Upper lobe of left lung (tissue), 6 donors: ENCODE data around the gene CCNY. TPM values are rescaled to one million over a fixed set of nuclear protein-coding genes. Genes with fewer than 3 reads are reported as not detected.
A peak's percentile ranks its signal among the peaks of the same experiment; 100 is the strongest.

Experiments used
- ATAC-seq, 2 donors: fragments of 200-7000 bp; cut with Tn5 transposase; one replicate each; pipeline ENCODE4 v1.9.1; 2022; ENCODE audit warnings: mild to moderate bottlenecking in 2 of 2, moderate library complexity in 2 of 2; ENCODE audit not compliant: low FRiP score in 2 of 2
- DNase-seq, 2 donors: peaks; one replicate each; pipeline ENCODE4 v3.0.0-alpha.2; 2019 to 2020
- H3K27ac ChIP-seq, 4 donors: fragments of 200-600 bp; sonication (generic); one replicate each; pipeline ENCODE4 v1.5.1; 2016 to 2019
- H3K27me3 ChIP-seq, 4 donors: fragments of 200-600 bp; sonication (generic); one replicate each; pipeline ENCODE4 v1.5.1; 2017 to 2019
- H3K36me3 ChIP-seq, 4 donors: fragments of 200-600 bp; sonication (generic); one replicate each; pipeline ENCODE4 v1.5.1; 2016 to 2019
- H3K4me1 ChIP-seq, 4 donors: fragments of 200-600 bp; sonication (generic); one replicate each; pipeline ENCODE4 v1.5.1; 2018 to 2019
- H3K4me3 ChIP-seq, 4 donors: fragments of 200-600 bp; sonication (generic); one replicate each; pipeline ENCODE4 v1.5.1; 2017 to 2019; ENCODE audit warnings: mild to moderate bottlenecking in 2 of 4, moderate library complexity in 1 of 4
- H3K9me3 ChIP-seq, 4 donors: fragments of 200-600 bp; sonication (generic); one replicate each; pipeline ENCODE4 v1.5.1; 2018 to 2019
- CTCF ChIP-seq, 6 experiments: fragments of 450-650 bp in 4 of 6; fragments of 200-600 bp in 2 of 6; sonication (generic) in 2 of 6; IDR thresholded peaks; one replicate each; pipeline ENCODE4 v1.5.1; 2016 to 2019; ENCODE audit warnings: antibody characterized with exemption in 6 of 6
- EP300 ChIP-seq, 4 donors: sonication (generic); formaldehyde crosslinking; IDR thresholded peaks; one replicate each; pipeline ENCODE4 v1.5.1; 2017; ENCODE audit warnings: antibody characterized with exemption in 4 of 4, control low read depth in 2 of 4
- POLR2A ChIP-seq, 4 donors: fragments of 450-650 bp; IDR thresholded peaks; one replicate each; pipeline ENCODE4 v1.5.1; 2016 to 2017; ENCODE audit warnings: antibody characterized with exemption in 4 of 4, mild to moderate bottlenecking in 2 of 4
- POLR2AphosphoS5 ChIP-seq, 2 donors: sonication (generic); formaldehyde crosslinking; IDR thresholded peaks; one replicate each; pipeline ENCODE4 v1.5.1; 2017; ENCODE audit warnings: antibody characterized with exemption in 2 of 2
- WGBS, 2 donors: methylation state at CpG; one replicate each; pipeline ENCODE4 v1.1.5; 2017 to 2018; 5-methylcytosine and 5-hydroxymethylcytosine counted together
- total RNA-seq, 6 donors: library from RNA; depleted of rRNA in 4 of 6; stranded (reverse); fragments of >200 nt in 4 of 6; gene quantifications; one replicate each; pipeline versions ENCODE4 v1.1.0 to v1.2.1, GENCODE V29; 2016 to 2021
- donor health status: DM: no; HTN: no; CAD: no; lungs with moderate emphysema.
- donor health status: DM: no; HTN: yes; CAD: no; lungs with severe emphysema.

CCNY gene
- total RNA-seq, 6 donors from 2014 or later, result 22.0 to 80.8 (median 52.5) TPM

- TF ChIP-seq POLR2AphosphoS5 (IDR thresholded peaks at IDR 0.05) (peak in 1 of 2 donors; percentile 7), POLR2A (IDR thresholded peaks at IDR 0.05) (no peak), CTCF (IDR thresholded peaks at IDR 0.05) (no peak), EP300 (IDR thresholded peaks at IDR 0.05) (peak in 1 of 4 donors; percentile 65)
- ATAC-seq, result peak; percentile 23 to 66
- H3K4me3 ChIP-seq, result no peak overlapping the region
- H3K4me1 ChIP-seq, result peaks cover 17 to 50% (median 32%) of the 10 kb centered on the region in 4 donors
- H3K9me3 ChIP-seq, result no peaks in the 10 kb centered on the region
- H3K27me3 ChIP-seq, result no peaks in the 10 kb centered on the region
- H3K36me3 ChIP-seq, result no peaks in the 10 kb centered on the region
- peak overlapping the region; percentile 30 to 59 (median 35) for H3K27ac ChIP-seq
- WGBS, 2 donors, result 59 to 75% methylated on average over 6 of the region's 6 CpGs
- peak in 1 of 2 donors; percentile 35 for DNase-seq
Measured at GRCh38 chr10:35331894-35332640, 4.2 kb upstream of the CCNY start.

GRCh38 chr10:35334297-35334696 is 2.0 kb upstream of the CCNY start:
- TF ChIP-seq EP300 (IDR thresholded peaks at IDR 0.05), result no peak
- TF ChIP-seq CTCF (IDR thresholded peaks at IDR 0.05), result no peak
- no peak for TF ChIP-seq POLR2A (IDR thresholded peaks at IDR 0.05)
- TF ChIP-seq POLR2AphosphoS5 (IDR thresholded peaks at IDR 0.05), result no peak
- Histone ChIP-seq H3K27me3 (no peaks in the 10 kb centered on the region), H3K27ac (peak overlapping the region in 2 of 4 donors; percentile 19 to 89), H3K9me3 (no peaks in the 10 kb centered on the region), H3K36me3 (no peaks in the 10 kb centered on the region), H3K4me3 (peak overlapping the region in 2 of 4 donors; percentile 14 to 97), H3K4me1 (peaks cover 32 to 67% (median 44%) of the 10 kb centered on the region in 4 donors)
- no peak for DNase-seq
- 69 to 71% methylated on average over 1 of the region's 1 CpG for WGBS, 2 donors
- no peak for ATAC-seq

GRCh38 chr10:35335133-35336083 is 901 bp upstream of the CCNY start:
- Histone ChIP-seq H3K27me3 (no peaks in the 10 kb centered on the region), H3K27ac (peak overlapping the region; percentile 89 to 92 (median 90)), H3K36me3 (no peaks in the 10 kb centered on the region), H3K4me3 (peak overlapping the region; percentile 77 to 99 (median 94)), H3K9me3 (no peaks in the 10 kb centered on the region), H3K4me1 (peaks cover 32 to 63% (median 49%) of the 10 kb centered on the region in 4 donors)
- 19 to 29% methylated on average over 26 to 34 of the region's 34 CpGs for WGBS, 2 donors
- no peak for DNase-seq
- TF ChIP-seq POLR2AphosphoS5 (IDR thresholded peaks at IDR 0.05) (no peak), EP300 (IDR thresholded peaks at IDR 0.05) (no peak), CTCF (IDR thresholded peaks at IDR 0.05) (no peak), POLR2A (IDR thresholded peaks at IDR 0.05) (no peak)
- ATAC-seq, result peak; percentile 9 to 56

- peaks cover 36 to 68% (median 53%) of the 10 kb centered on the region in 4 donors for H3K4me1 ChIP-seq
- peak; percentile 28 to 34 for ATAC-seq
- H3K27me3 ChIP-seq, result no peaks in the 10 kb centered on the region
- H3K4me3 ChIP-seq, result peak overlapping the region; percentile 77 to 99 (median 93)
- no peaks in the 10 kb centered on the region for H3K36me3 ChIP-seq
- peak; percentile 47 to 90 for DNase-seq
- WGBS, 2 donors, result 0 to 3% methylated on average over 28 to 37 of the region's 88 CpGs
- H3K9me3 ChIP-seq, result no peaks in the 10 kb centered on the region
- peak overlapping the region; percentile 74 to 90 (median 84) for H3K27ac ChIP-seq
- TF ChIP-seq POLR2AphosphoS5 (IDR thresholded peaks at IDR 0.05) (no peak), EP300 (IDR thresholded peaks at IDR 0.05) (no peak), POLR2A (IDR thresholded peaks at IDR 0.05) (peak in 1 of 4 donors; percentile 11), CTCF (IDR thresholded peaks at IDR 0.05) (peak in 1 of 6 experiments; percentile 45)
Measured at GRCh38 chr10:35336921-35337823, 863 bp downstream of the CCNY start.
